ENCODE measurements around the gene ECM1. TPM values are rescaled to one million over a fixed set of nuclear protein-coding genes. Genes with fewer than 3 reads are reported as not detected.

The ECM1 gene
- total and polyA plus RNA-seq, 4 experiments from 2014 or later, result 1.9 to 2.0 TPM; not detected in 2

- no peaks in the 10 kb centered on the region for H3K27me3 Mint-ChIP-seq
- no peak overlapping the region for H3K4me3 ChIP-seq (ENCODE audit: low read length in 2 of 2)
- intact Hi-C loops (cut with micrococcal nuclease), result no loop called here
- no peak for DNase-seq
- H3K36me3 ChIP-seq (ENCODE audit: insufficient read depth, low read length), result no peaks in the 10 kb centered on the region
- H3K4me1 ChIP-seq (ENCODE audit: insufficient read depth, low read length), result peaks cover 11% of the 10 kb centered on the region
- CTCF ChIA-PET (ENCODE audit: partially characterized antibody), result interaction anchor here (1.1 kb wide), 1 partner anchor 10 kb away, joined by 3 read pairs; no protein-coding TSS in a partner anchor
- no peaks in the 10 kb centered on the region for H3K9me3 ChIP-seq (ENCODE audit: control insufficient read depth in 1 of 2, low read length in 2 of 2)
- peaks cover 8 to 20% (median 15%) of the 10 kb centered on the region in 4 donors for H3K4me1 Mint-ChIP-seq
- H3K27ac ChIP-seq (ENCODE audit: low read depth, low read length), result no peak overlapping the region
- POLR2A ChIA-PET (ENCODE audit: partially characterized antibody), result interaction anchor here (1.3 kb wide), 1 partner anchor 25 kb away, joined by 3 read pairs; the partner anchor contains the start of gene TARS2
- peaks cover 3 to 4% of the 10 kb centered on the region in 2 donors for H3K36me3 Mint-ChIP-seq
- no peak overlapping the region for H3K4me3 Mint-ChIP-seq
- H3K9me3 Mint-ChIP-seq, result no peaks in the 10 kb centered on the region
- no peak overlapping the region for H3K27ac Mint-ChIP-seq
- no peaks in the 10 kb centered on the region for H3K27me3 ChIP-seq (ENCODE audit: insufficient read depth, low read length)
Measured at GRCh38 chr1:150511985-150512660, 4.2 kb downstream of the ECM1 start.

- no peak overlapping the region for H3K27ac Mint-ChIP-seq
- H3K36me3 Mint-ChIP-seq, result peaks cover 0 to under 1% of the 10 kb centered on the region in 2 donors
- ChIA-PET POLR2A (ENCODE audit: partially characterized antibody) (interaction anchor here (0.7 to 1.3 kb wide), 2 partner anchors 13 to 26 kb away, joined by 3 read pairs; partner anchors contain the start of gene TARS2), CTCF (ENCODE audit: partially characterized antibody) (interaction anchor here (1.1 kb wide), 1 partner anchor 11 kb away, joined by 3 read pairs; no protein-coding TSS in a partner anchor)
- DNase-seq, result no peak
- H3K36me3 ChIP-seq (ENCODE audit: insufficient read depth, low read length), result no peaks in the 10 kb centered on the region
- no peak overlapping the region for H3K27ac ChIP-seq (ENCODE audit: low read depth, low read length)
- no peaks in the 10 kb centered on the region for H3K27me3 ChIP-seq (ENCODE audit: insufficient read depth, low read length)
- H3K4me1 ChIP-seq (ENCODE audit: insufficient read depth, low read length), result peaks cover 11% of the 10 kb centered on the region
- H3K9me3 Mint-ChIP-seq, result no peaks in the 10 kb centered on the region
- no peaks in the 10 kb centered on the region for H3K9me3 ChIP-seq (ENCODE audit: control insufficient read depth in 1 of 2, low read length in 2 of 2)
- intact Hi-C loops (cut with micrococcal nuclease), result no loop called here
- no peak overlapping the region for H3K4me3 ChIP-seq (ENCODE audit: low read length in 2 of 2)
- H3K4me3 Mint-ChIP-seq, result no peak overlapping the region
- no peaks in the 10 kb centered on the region for H3K27me3 Mint-ChIP-seq
- H3K4me1 Mint-ChIP-seq, result peaks cover 8 to 20% (median 15%) of the 10 kb centered on the region in 4 donors
Measured at GRCh38 chr1:150512846-150513245, 4.9 kb downstream of the ECM1 start.

- no peak for DNase-seq
- Mint-ChIP-seq H3K36me3 (no peaks in the 10 kb centered on the region), H3K4me1 (peaks cover 8 to 20% (median 15%) of the 10 kb centered on the region in 4 donors), H3K27me3 (no peaks in the 10 kb centered on the region), H3K4me3 (peak overlapping the region in 1 of 8 donors; percentile 30), H3K27ac (no peak overlapping the region), H3K9me3 (no peaks in the 10 kb centered on the region)
- Histone ChIP-seq H3K4me3 (ENCODE audit: low read length in 2 of 2) (no peak overlapping the region), H3K4me1 (ENCODE audit: insufficient read depth, low read length) (peaks cover 11% of the 10 kb centered on the region), H3K36me3 (ENCODE audit: insufficient read depth, low read length) (no peaks in the 10 kb centered on the region), H3K27me3 (ENCODE audit: insufficient read depth, low read length) (no peaks in the 10 kb centered on the region), H3K9me3 (ENCODE audit: control insufficient read depth in 1 of 2, low read length in 2 of 2) (no peaks in the 10 kb centered on the region), H3K27ac (ENCODE audit: low read depth, low read length) (no peak overlapping the region)
- POLR2A ChIA-PET (ENCODE audit: partially characterized antibody), result interaction anchor here (0.6 to 1.3 kb wide), 5 partner anchors 12 to 539 kb away, joined by 3 read pairs; partner anchors contain the start of gene TARS2
- intact Hi-C loops (cut with micrococcal nuclease), result no loop called here
- CTCF ChIA-PET (ENCODE audit: partially characterized antibody), result interaction anchor here (0.5 to 1.5 kb wide), 3 partner anchors 46 to 366 kb away, joined by 3 read pairs; no protein-coding TSS in a partner anchor
Measured at GRCh38 chr1:150513351-150513791, 5.5 kb downstream of the ECM1 start.

- no peaks in the 10 kb centered on the region for H3K9me3 Mint-ChIP-seq
- no peaks in the 10 kb centered on the region for H3K27me3 Mint-ChIP-seq
- Histone ChIP-seq H3K9me3 (ENCODE audit: control insufficient read depth in 1 of 2, low read length in 2 of 2) (no peaks in the 10 kb centered on the region), H3K4me3 (ENCODE audit: low read length in 2 of 2) (no peak overlapping the region), H3K36me3 (ENCODE audit: insufficient read depth, low read length) (no peaks in the 10 kb centered on the region), H3K4me1 (ENCODE audit: insufficient read depth, low read length) (peaks cover 11% of the 10 kb centered on the region), H3K27ac (ENCODE audit: low read depth, low read length) (no peak overlapping the region), H3K27me3 (ENCODE audit: insufficient read depth, low read length) (no peaks in the 10 kb centered on the region)
- POLR2A ChIA-PET (ENCODE audit: partially characterized antibody), result interaction anchor here (1.0 to 2.4 kb wide), 3 partner anchors 26 to 66 kb away, joined by 3 to 23 read pairs (median 13); partner anchors contain the start of gene MCL1
- CTCF ChIA-PET (ENCODE audit: partially characterized antibody), result interaction anchor here (1.5 kb wide), 1 partner anchor 45 kb away, joined by 3 read pairs; no protein-coding TSS in a partner anchor
- peak overlapping the region in 3 of 7 donors; percentile 36 to 62 (median 55) for H3K27ac Mint-ChIP-seq
- H3K4me3 Mint-ChIP-seq, result peak overlapping the region; percentile 63 to 94 (median 92)
- intact Hi-C loops (cut with micrococcal nuclease), result loop anchor here (2.0 kb wide), 1 partner anchor 47 kb away; no protein-coding TSS in a partner anchor
- peaks cover 8 to 20% (median 15%) of the 10 kb centered on the region in 4 donors for H3K4me1 Mint-ChIP-seq
- no peaks in the 10 kb centered on the region for H3K36me3 Mint-ChIP-seq
- DNase-seq, result no peak
Measured at GRCh38 chr1:150514260-150514659, 6.4 kb downstream of the ECM1 start.

- Mint-ChIP-seq H3K27ac (peak overlapping the region in 6 of 7 donors; percentile 2 to 93 (median 90)), H3K9me3 (no peaks in the 10 kb centered on the region), H3K4me1 (peaks cover 8 to 20% (median 15%) of the 10 kb centered on the region in 4 donors), H3K36me3 (no peaks in the 10 kb centered on the region), H3K4me3 (peak overlapping the region; percentile 83 to 94 (median 92)), H3K27me3 (no peaks in the 10 kb centered on the region)
- intact Hi-C loops (cut with micrococcal nuclease), result loop anchor here (1.0 to 5.0 kb wide), 4 partner anchors 17 to 53 kb away; partner anchors contain the start of gene TARS2
- DNase-seq, result peak in 1 of 5 donors; percentile 4
- peak overlapping the region; percentile 53 for H3K27ac ChIP-seq (ENCODE audit: low read depth, low read length)
- CTCF ChIA-PET (ENCODE audit: partially characterized antibody), result interaction anchor here (0.6 to 3.1 kb wide), 9 partner anchors 10 to 259 kb away, joined by 3 to 18 read pairs (median 4); no protein-coding TSS in a partner anchor
- peaks cover 11% of the 10 kb centered on the region for H3K4me1 ChIP-seq (ENCODE audit: insufficient read depth, low read length)
- no peaks in the 10 kb centered on the region for H3K27me3 ChIP-seq (ENCODE audit: insufficient read depth, low read length)
- H3K9me3 ChIP-seq (ENCODE audit: control insufficient read depth in 1 of 2, low read length in 2 of 2), result no peaks in the 10 kb centered on the region
- peak overlapping the region; percentile 69 to 73 for H3K4me3 ChIP-seq (ENCODE audit: low read length in 2 of 2)
- no peaks in the 10 kb centered on the region for H3K36me3 ChIP-seq (ENCODE audit: insufficient read depth, low read length)
- POLR2A ChIA-PET (ENCODE audit: partially characterized antibody), result interaction anchor here (1.2 to 2.6 kb wide), 9 partner anchors 20 to 182 kb away, joined by 3 to 31 read pairs (median 9); partner anchors contain the start of genes ENSA, GOLPH3L, MCL1 and RPRD2
Measured at GRCh38 chr1:150514913-150515327, 7.0 kb downstream of the ECM1 start.

- Mint-ChIP-seq H3K27ac (peak within 1 kb of the TSS; percentile 61 to 93 (median 89)), H3K4me3 (peak within 1 kb of the TSS; percentile 83 to 94 (median 92)), H3K27me3 (no peaks in the 10 kb centered on the region), H3K4me1 (peaks cover 8 to 20% (median 12%) of the 10 kb centered on the region in 4 donors), H3K9me3 (no peaks in the 10 kb centered on the region), H3K36me3 (no peaks in the 10 kb centered on the region)
- Histone ChIP-seq H3K4me3 (ENCODE audit: low read length in 2 of 2) (peak within 1 kb of the TSS; percentile 69 to 73), H3K27ac (ENCODE audit: low read depth, low read length) (peak within 1 kb of the TSS; percentile 53), H3K4me1 (ENCODE audit: insufficient read depth, low read length) (peaks cover 11% of the 10 kb centered on the region), H3K27me3 (ENCODE audit: insufficient read depth, low read length) (no peaks in the 10 kb centered on the region), H3K9me3 (ENCODE audit: control insufficient read depth in 1 of 2, low read length in 2 of 2) (no peaks in the 10 kb centered on the region), H3K36me3 (ENCODE audit: insufficient read depth, low read length) (no peaks in the 10 kb centered on the region)
- CTCF ChIA-PET (ENCODE audit: partially characterized antibody), result interaction anchor here (0.6 to 3.1 kb wide), 11 partner anchors 8 to 260 kb away, joined by 3 to 18 read pairs (median 5); partner anchors contain the start of gene ECM1
- intact Hi-C loops (cut with micrococcal nuclease), result loop anchor here (1.0 to 5.0 kb wide), 4 partner anchors 17 to 53 kb away; partner anchors contain the start of gene TARS2
- POLR2A ChIA-PET (ENCODE audit: partially characterized antibody), result interaction anchor here (0.7 to 2.6 kb wide), 12 partner anchors 10 to 258 kb away, joined by 3 to 31 read pairs (median 6); partner anchors contain the start of genes ENSA, GOLPH3L, MCL1 and RPRD2
- DNase-seq, result peak; percentile 87 to 91 (median 89)
Measured at GRCh38 chr1:150515328-150516049, 7.6 kb downstream of the ECM1 start, which contains the start of gene FALEC. FALEC (plus strand) TSS chr1:150515752.

All from CD4-positive, alpha-beta memory T cell (primary cell).